PC-3 (cell line): ENCODE results near the gene SPINK4.

ENCODE experiments used
- EZH2 ChIP-seq: fragments of 300-600 bp; sonication (generic); IDR thresholded peaks from one replicate; pipeline ENCODE4 v1.6.1; 2017; ENCODE audit warnings: antibody characterized with exemption, mild to moderate bottlenecking, low read length; ENCODE audit not compliant: unreplicated experiment
- TF ChIP-seq, protein P1 (sequence below): fragments of 300-600 bp; sonication (generic); conservative IDR thresholded peaks from 2 replicates; pipeline ENCODE4 v1.5.1; 2017; ENCODE audit warnings: antibody characterized with exemption, low read depth, mild to moderate bottlenecking, low read length

DNA sequence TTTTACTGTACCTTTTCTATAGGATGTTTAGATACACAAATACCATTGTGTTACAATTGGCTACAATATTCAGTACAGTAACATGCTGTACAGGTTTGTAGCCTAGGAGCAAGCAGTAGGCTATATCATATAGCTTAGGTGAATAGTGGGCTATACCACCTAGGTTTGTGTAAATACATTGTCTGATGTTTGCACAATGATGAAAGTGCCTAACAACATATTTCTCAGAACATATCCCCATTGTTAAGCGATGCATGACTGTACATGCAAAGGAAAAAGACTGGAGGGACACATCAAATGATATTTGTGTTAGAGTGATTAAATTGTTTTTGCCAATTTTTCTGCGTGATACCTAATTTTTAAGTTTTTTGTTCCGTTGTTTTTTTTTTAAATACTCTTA is 30.2 kb downstream of the SPINK4 start:
- TF ChIP-seq, protein P1, sequence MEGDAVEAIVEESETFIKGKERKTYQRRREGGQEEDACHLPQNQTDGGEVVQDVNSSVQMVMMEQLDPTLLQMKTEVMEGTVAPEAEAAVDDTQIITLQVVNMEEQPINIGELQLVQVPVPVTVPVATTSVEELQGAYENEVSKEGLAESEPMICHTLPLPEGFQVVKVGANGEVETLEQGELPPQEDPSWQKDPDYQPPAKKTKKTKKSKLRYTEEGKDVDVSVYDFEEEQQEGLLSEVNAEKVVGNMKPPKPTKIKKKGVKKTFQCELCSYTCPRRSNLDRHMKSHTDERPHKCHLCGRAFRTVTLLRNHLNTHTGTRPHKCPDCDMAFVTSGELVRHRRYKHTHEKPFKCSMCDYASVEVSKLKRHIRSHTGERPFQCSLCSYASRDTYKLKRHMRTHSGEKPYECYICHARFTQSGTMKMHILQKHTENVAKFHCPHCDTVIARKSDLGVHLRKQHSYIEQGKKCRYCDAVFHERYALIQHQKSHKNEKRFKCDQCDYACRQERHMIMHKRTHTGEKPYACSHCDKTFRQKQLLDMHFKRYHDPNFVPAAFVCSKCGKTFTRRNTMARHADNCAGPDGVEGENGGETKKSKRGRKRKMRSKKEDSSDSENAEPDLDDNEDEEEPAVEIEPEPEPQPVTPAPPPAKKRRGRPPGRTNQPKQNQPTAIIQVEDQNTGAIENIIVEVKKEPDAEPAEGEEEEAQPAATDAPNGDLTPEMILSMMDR, result no peak
- no peak for TF ChIP-seq EZH2
